ENCODE measurements around the gene CNDP2.
A peak's percentile ranks its signal among the peaks of the same experiment; 100 is the strongest.

CNDP2 gene

DNA sequence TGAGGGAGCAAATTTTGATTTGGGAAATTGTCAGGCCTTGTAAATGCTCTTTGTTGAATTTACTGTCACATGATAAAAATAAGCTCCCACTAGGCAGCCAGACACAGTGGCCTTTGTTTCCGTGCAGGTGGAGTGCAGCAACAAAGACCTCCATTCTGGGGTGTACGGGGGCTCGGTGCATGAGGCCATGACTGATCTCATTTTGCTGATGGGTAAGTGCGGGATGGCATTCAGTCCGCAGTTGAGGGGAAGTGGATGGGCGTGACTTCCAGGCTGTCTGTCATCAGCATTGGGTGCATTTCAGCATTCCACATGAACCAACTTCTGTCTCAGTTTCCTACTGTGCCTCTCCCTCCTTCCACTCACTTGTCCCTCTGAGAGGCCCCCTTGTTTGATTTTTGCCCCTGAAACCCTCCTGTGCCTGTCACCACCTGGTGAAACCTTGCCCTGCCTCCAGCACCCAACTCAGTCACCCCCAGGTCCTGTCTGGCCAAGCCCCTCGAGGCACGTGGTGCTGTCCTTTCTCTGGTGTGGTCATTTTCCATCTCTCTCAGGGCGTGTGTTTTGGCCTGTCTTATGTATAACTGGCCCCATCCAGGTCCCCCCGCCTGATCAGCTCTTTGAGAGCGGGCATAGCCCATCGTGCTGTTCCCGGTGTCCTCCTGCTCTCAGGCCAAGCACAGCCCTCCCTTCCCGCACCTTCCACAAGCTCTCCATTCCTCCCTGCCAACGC lies 16.3 kb downstream of the CNDP2 start:
- peaks cover 8 to 27% of the 10 kb centered on the region in 2 donors for H3K4me1 Mint-ChIP-seq

DNA sequence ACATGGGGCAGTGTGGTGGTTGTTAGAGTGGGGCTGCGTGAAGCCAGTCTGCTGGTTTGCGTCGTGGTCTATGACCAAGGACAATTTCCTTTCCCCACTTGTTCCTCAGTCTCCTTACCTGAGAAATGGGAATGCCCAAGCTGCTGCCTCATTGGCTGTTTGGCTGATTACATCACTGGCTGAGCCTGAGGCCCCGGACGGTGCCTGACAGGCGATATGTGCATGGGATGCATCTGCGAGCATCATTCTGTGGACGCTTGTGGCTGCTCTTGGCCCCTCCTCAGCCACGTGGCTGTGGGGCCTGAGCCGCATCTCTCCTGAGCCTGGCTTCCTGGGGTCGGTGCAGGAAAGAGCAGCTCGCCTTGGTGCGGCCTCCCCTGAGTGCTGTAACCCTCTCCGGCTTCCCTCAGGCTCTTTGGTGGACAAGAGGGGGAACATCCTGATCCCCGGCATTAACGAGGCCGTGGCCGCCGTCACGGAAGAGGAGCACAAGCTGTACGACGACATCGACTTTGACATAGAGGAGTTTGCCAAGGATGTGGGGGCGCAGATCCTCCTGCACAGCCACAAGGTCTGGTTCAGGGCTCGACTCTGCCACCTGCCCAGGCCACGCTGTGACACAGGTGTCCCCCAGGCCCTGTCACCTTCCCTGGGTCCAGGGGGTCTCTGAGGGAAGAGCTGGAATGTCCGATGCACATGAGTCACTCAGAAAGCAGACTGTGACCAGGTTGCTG lies 17.2 kb downstream of the CNDP2 start:
- DNase-seq (no peak), ATAC-seq (replicated peaks) (no peak)
- Mint-ChIP-seq H3K27ac (peak overlapping the region; percentile 56), H3K9me3 (no peaks in the 10 kb centered on the region), H3K36me3 (peaks cover 61 to 68% of the 10 kb centered on the region in 2 donors), H3K4me3 (no peak overlapping the region), H3K27me3 (no peaks in the 10 kb centered on the region), H3K4me1 (peaks cover 4 to 21% of the 10 kb centered on the region in 2 donors)

More for the DNA sequence above, 16.3 kb downstream of the CNDP2 start:
- ATAC-seq (replicated peaks), result no peak
- Mint-ChIP-seq H3K9me3 (no peaks in the 10 kb centered on the region), H3K27ac (peak overlapping the region; percentile 56), H3K27me3 (no peaks in the 10 kb centered on the region), H3K4me3 (peak overlapping the region in 1 of 2 donors; percentile 48), H3K36me3 (peaks cover 64 to 69% of the 10 kb centered on the region in 2 donors)
- DNase-seq, result no peak

DNA sequence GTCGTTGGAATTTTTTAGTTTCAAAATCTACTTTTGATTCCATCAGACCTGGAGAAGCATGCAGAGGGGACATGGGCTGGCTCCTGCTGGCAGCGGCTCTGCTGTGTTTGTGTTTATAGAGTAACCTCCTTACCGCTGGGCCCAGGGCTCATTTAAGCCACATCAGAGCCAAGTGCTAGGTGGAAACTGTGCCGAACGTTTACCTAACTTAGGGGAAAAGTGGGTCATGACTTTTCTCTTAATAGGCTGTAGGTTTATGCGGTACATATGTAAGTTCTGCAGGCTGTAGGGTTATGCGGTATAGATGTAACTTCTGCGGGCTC lies 17.7 kb downstream of the CNDP2 start:
- Mint-ChIP-seq H3K27ac (peak overlapping the region; percentile 17), H3K27me3 (no peaks in the 10 kb centered on the region), H3K36me3 (peaks cover 61 to 68% of the 10 kb centered on the region in 2 donors), H3K9me3 (no peaks in the 10 kb centered on the region), H3K4me1 (peaks cover 4 to 21% of the 10 kb centered on the region in 2 donors), H3K4me3 (no peak overlapping the region)
- ATAC-seq (replicated peaks) (no peak), DNase-seq (no peak)

DNA sequence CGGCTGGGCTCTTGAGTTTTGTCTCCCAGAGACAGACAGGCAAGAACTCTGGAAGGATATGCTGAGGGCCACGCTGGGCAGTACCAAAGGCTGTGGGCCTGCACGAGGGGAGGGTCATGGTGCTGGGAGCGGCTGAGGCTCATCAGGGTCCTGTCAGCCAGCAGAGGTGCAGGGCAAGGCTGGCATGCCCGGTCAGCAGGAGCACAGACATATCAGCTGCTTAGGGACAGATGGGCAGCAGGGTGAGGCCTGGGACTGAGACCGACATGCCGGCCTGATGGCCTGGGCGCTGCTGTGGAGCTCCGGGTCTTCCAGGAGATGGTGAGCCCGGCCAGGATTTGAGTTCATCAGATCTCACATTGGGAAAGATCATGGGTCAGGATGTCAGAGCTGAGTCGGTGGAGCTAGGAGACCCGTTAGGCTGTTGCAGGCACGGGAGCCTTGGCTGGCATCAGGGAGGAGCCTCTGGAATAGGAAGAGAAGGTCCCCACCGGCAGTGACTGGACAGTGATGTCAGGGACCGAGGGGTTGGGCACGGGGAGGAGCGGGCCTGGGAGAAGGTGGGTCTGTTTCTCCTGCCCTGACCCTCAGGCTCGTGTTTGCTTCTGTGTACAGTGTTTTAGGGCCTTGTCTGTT lies 18.8 kb downstream of the CNDP2 start:
- Mint-ChIP-seq H3K9me3 (no peaks in the 10 kb centered on the region), H3K4me3 (no peak overlapping the region), H3K27ac (peak overlapping the region; percentile 80), H3K4me1 (peaks cover 4 to 21% of the 10 kb centered on the region in 2 donors), H3K36me3 (peaks cover 68 to 70% of the 10 kb centered on the region in 2 donors), H3K27me3 (no peaks in the 10 kb centered on the region)
- DNase-seq (no peak), ATAC-seq (replicated peaks) (no peak)

DNA sequence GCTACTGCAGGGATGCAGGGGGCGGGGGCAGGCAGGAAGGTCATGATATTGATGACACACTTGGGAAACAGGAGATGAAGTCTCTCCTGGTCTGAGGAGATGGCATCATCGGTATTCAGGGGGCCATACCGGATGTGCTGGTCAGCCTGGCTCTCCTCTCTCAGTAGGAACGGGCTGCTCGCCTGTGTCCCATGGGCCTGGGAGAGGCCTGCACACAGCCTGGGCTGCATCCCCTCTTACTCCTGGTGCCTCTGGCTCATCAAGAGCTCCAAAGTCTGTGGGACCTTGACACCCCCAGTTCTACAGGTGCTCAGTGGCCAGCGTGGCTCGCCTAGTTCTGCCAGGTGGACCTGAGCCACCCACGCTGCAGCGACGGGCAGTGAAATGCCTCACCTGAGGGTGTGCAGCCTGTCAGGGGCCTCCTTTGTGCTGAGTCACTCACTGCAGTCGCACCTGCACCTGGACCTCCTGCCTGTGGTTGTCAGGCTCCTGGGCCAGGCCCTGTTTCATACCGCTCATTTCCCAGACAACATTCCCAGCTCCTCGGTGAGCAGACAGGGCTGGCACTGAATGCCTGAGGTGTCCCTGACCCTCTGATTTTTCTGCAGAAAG lies 19.6 kb downstream of the CNDP2 start:
- Mint-ChIP-seq H3K36me3 (peaks cover 71 to 72% of the 10 kb centered on the region in 2 donors), H3K27me3 (no peaks in the 10 kb centered on the region), H3K4me1 (peaks cover 4 to 21% of the 10 kb centered on the region in 2 donors), H3K4me3 (no peak overlapping the region), H3K9me3 (no peaks in the 10 kb centered on the region), H3K27ac (no peak overlapping the region)
- ATAC-seq (replicated peaks), result no peak
- DNase-seq, result no peak

DNA sequence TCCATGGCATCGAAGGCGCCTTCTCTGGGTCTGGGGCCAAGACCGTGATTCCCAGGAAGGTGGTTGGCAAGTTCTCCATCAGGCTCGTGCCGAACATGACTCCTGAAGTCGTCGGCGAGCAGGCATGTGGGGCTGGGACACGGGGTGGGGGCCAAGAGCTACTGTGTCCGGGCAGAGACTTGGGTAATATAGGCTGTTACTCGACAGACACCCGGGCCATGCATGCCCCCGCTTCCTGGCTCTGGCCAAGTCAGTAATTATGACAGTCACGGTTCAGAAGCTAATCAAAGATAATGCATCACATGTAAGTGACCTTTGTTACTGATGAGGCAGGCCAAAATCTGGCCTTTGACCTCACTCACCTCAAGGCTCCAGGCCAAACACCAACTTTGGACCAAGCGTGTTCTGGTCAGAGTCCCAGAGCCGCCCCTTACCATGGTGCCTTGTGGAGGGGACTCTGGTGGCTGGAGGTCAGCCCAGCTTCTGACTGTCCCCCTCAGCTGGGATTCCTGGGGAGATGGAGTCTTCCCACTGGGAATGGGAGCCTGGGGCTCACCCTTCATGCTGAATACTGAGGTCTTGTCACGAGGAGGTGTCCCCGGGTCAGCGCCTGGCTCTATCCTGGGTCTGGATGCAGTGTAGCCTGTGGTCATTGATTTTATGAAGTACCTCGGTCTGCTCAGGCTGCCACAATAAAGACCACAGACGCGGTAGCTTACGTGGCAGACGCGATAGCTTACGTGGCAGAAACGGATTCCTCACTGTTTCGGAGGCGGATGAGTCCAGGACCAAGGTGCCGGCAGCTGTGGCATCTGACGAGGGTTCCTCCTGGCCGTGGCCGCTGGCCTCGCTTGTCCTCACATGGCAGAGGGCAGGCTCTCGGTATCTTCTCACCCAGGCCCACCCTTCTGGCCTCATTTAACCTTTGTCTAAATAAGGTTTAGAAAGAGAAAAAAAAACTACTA lies 20.4 kb downstream of the CNDP2 start:
- Mint-ChIP-seq H3K9me3 (no peaks in the 10 kb centered on the region), H3K27ac (no peak overlapping the region), H3K27me3 (no peaks in the 10 kb centered on the region), H3K4me3 (no peak overlapping the region), H3K36me3 (peaks cover 72 to 76% of the 10 kb centered on the region in 2 donors), H3K4me1 (peaks cover 4 to 21% of the 10 kb centered on the region in 2 donors)
- no peak for DNase-seq
- ATAC-seq (replicated peaks), result no peak

DNA sequence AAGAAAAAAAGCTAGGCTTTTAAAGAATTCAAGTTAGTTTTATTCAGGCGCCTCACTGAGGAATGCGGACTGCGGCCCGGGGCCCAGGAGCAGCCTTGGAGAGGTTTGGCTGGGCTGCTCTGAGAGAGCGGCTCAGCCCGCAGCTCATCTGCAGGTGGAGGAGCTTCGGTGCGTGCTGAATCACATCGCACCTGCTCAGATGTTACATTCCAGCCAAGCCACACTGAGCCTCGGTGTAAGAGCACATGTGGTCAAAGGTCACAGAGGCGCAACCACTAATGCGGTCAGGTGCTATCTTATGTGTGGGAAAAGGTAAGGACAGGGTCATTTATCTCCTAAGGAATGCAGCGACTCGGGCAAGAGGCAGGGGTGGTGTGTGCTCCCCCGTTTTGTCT lies 21.1 kb downstream of the CNDP2 start:
- peaks cover 4 to 21% of the 10 kb centered on the region in 2 donors for H3K4me1 Mint-ChIP-seq
- no peak overlapping the region for H3K4me3 Mint-ChIP-seq
- H3K27ac Mint-ChIP-seq, result peak overlapping the region; percentile 47
- no peaks in the 10 kb centered on the region for H3K9me3 Mint-ChIP-seq
- ATAC-seq (replicated peaks) (no peak), DNase-seq (no peak)
- H3K36me3 Mint-ChIP-seq, result peaks cover 71 to 79% of the 10 kb centered on the region in 2 donors
- no peaks in the 10 kb centered on the region for H3K27me3 Mint-ChIP-seq

DNA sequence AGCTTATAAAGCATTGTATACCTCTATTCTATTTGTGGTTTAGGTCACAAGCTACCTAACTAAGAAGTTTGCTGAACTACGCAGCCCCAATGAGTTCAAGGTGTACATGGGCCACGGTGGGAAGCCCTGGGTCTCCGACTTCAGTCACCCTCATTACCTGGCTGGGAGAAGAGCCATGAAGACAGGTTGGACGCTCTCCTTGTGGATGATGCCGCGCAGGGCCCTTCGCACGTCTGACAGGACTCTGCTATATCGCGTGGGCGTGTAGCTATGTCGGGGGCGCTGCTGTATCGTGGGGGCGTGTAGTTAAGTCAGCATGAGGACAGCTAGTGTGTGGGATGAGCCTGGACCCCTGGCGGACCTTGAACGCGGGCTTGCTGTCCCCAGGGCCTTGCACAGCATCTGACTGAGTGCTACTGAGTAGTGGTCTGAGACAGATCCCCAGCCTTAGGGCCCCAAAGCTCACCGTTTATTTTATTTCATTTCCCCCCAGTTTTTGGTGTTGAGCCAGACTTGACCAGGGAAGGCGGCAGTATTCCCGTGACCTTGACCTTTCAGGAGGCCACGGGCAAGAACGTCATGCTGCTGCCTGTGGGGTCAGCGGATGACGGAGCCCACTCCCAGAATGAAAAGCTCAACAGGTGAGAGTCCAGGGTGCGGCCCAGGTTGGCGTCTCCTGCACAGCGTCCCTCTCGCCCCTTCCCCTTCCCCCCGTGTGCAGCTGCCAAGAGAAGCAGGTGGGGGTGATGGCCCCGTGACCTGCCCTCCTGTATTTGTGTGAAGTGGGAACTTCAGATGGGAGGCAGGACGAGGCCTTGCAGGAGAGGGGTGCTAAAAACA lies 22.5 kb downstream of the CNDP2 start:
- Mint-ChIP-seq H3K4me3 (no peak overlapping the region), H3K4me1 (peaks cover 3 to 8% of the 10 kb centered on the region in 2 donors), H3K27ac (peak overlapping the region; percentile 57), H3K9me3 (no peaks in the 10 kb centered on the region), H3K36me3 (peaks cover 60 to 74% of the 10 kb centered on the region in 2 donors), H3K27me3 (no peaks in the 10 kb centered on the region)
- DNase-seq, result no peak
- ATAC-seq (replicated peaks), result no peak

DNA sequence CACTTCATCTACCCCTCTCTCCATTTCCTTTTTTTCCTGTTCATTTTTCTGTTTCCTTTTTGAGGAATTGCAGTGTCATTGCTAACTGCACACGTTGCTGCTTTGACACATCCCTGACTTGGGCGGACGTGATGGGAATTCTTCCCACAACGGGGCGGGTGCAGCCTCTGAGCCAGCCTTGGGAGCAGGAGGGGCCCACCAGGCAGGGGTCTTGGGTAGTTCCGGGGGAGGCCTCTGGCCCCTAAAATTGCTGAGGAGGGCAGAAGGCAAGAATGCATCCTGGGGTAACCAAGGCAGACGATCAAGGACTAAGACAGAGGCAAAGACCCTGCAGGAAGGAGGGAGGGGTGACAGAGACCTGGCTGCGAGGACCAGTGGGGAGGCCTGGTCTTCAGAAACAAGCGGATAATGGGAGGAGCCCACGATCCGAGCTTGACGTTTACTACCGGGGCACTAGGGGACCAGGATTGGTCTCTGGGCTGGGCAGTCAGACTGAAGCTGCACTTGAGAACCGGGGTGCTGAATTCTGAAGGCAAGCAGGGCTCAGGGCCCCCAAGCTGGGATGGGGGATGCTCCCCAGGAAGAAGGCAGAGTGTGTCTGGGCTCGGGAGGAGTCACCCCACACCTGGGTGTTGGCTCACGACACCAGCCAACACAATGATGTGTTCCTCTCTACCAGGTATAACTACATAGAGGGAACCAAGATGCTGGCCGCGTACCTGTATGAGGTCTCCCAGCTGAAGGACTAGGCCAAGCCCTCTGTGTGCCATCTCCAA lies 23.3 kb downstream of the CNDP2 start:
- no peaks in the 10 kb centered on the region for H3K27me3 Mint-ChIP-seq
- no peak overlapping the region for H3K4me3 Mint-ChIP-seq
- ATAC-seq (replicated peaks) (no peak), DNase-seq (no peak)
- H3K4me1 Mint-ChIP-seq, result peaks cover 8 to 11% of the 10 kb centered on the region in 2 donors
- H3K36me3 Mint-ChIP-seq, result peaks cover 60 to 78% of the 10 kb centered on the region in 2 donors
- H3K27ac Mint-ChIP-seq, result peak overlapping the region; percentile 57
- peaks cover 0 to 5% of the 10 kb centered on the region in 2 donors for H3K9me3 Mint-ChIP-seq

DNA sequence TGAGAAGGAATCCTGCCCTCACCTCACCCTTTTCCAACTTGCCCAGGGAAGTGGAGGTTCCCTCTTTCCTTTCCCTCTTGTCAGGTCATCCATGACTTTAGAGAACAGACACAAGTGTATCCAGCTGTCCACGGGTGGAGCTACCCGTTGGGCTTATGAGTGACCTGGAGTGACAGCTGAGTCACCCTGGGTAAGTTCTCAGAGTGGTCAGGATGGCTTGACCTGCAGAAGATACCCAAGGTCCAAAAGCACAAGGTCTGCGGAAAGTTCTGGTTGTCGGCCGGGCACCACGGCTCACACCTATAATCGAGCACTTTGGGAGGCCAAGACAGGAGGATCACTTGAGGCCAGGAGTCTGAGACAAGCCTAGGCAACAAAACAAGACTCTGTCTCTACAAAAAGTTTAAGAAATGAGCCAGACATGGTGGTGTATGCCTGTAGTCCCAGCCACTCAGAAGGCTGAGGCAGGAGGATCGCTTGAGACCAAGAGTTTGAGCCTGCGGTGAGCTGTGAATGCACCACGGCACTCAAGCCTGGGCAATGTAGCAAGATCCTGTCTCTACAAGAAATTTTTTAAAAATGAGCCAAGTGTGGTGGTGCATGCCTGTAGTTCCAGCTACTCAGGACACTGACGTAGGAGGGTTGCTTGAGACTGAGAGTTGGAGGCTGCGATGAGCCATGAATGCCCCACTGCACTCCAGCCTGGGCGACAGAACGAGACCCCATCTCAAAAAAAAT lies 24.1 kb downstream of the CNDP2 start:
- Mint-ChIP-seq H3K36me3 (peaks cover 56 to 76% of the 10 kb centered on the region in 2 donors), H3K4me1 (peaks cover 8 to 9% of the 10 kb centered on the region in 2 donors), H3K27me3 (no peaks in the 10 kb centered on the region), H3K9me3 (peaks cover 0 to 5% of the 10 kb centered on the region in 2 donors), H3K4me3 (peak overlapping the region in 1 of 2 donors; percentile 37), H3K27ac (peak overlapping the region; percentile 75)
- ATAC-seq (replicated peaks) (no peak), DNase-seq (no peak)

DNA sequence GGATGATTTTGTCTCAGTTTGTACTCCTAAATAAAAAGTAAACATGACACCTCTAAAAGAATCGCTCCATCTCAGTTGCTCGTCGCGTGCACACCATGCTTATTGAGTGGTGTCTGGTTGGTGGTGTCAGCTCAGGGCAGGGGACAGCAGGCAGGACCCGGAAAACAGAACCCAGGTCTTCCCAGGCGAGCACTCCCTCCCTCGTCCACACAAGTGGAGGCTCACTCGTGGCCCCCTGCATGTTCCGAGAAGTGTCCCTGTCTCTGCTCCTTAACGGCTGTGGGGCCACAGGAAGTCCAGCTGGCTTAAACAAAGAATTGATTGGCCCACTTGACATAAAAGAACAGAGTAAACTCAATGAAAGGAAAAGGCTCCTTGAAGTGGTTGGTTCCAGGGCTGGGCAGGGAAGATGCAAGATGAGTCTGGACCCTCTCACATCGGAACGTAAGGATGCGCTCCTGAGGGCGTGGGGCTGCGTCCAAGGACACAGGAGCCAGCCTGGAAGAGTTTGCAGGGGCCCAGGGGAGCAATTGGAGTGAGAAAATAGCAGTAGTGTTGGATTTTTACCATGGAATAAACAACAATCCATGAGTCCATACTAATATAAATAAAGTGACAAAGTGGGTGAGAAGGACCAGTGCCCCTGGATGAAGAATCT lies 25.0 kb downstream of the CNDP2 start:
- DNase-seq (no peak), ATAC-seq (replicated peaks) (no peak)
- Mint-ChIP-seq H3K36me3 (peaks cover 53 to 80% of the 10 kb centered on the region in 2 donors), H3K27me3 (no peaks in the 10 kb centered on the region), H3K27ac (peak overlapping the region; percentile 72), H3K4me1 (peaks cover 8 to 9% of the 10 kb centered on the region in 2 donors), H3K9me3 (peaks cover 0 to 5% of the 10 kb centered on the region in 2 donors), H3K4me3 (peak overlapping the region in 1 of 2 donors; percentile 10)

Data from stimulated activated naive B cell treated with anti-CD40 and anti-IgM and Interleukin-4, amounts not matched to agents 10 μg/mL and 1 μg/mL and 100 μg/mL, for 72 hours (primary cell).